Liver (tissue), 9 donors: ENCODE results near the gene PPP3CB. TPM values are rescaled to one million over a fixed set of nuclear protein-coding genes. Genes with fewer than 3 reads are reported as not detected.

Experiments used
- DNase-seq: peaks from one replicate; pipeline ENCODE4 v3.0.0-alpha.2; 2017; ENCODE audit warnings: low spot score
- H3K27ac ChIP-seq, 2 donors: one replicate each; pipeline ENCODE4 v1.7.0; 2013; ENCODE audit warnings: inconsistent platforms in 2 of 2, low read length in 2 of 2, control low read depth in 1 of 2, low read depth in 1 of 2, mild to moderate bottlenecking in 1 of 2
- H3K27me3 ChIP-seq, 4 donors: one replicate each; pipeline versions ENCODE4 v1.6.1 to v1.7.0; 2013; ENCODE audit warnings: low read length in 3 of 4, inconsistent platforms in 1 of 4, mild to moderate bottlenecking in 1 of 4, moderate library complexity in 1 of 4; ENCODE audit not compliant: control insufficient read depth in 4 of 4, insufficient read depth in 4 of 4
- H3K36me3 ChIP-seq, 4 donors: one replicate each; pipeline versions ENCODE4 v1.6.1 to v1.7.0; 2013; ENCODE audit warnings: low read length in 3 of 4, mild to moderate bottlenecking in 3 of 4, low read depth in 1 of 4, moderate library complexity in 1 of 4; ENCODE audit not compliant: control insufficient read depth in 4 of 4, insufficient read depth in 3 of 4
- H3K4me1 ChIP-seq, 4 donors: one replicate each; pipeline versions ENCODE4 v1.6.1 to v1.7.0; 2013; ENCODE audit warnings: low read length in 3 of 4, mild to moderate bottlenecking in 3 of 4, moderate library complexity in 1 of 4; ENCODE audit not compliant: control insufficient read depth in 4 of 4, insufficient read depth in 4 of 4
- H3K4me3 ChIP-seq, 3 donors: one replicate each; pipeline versions ENCODE4 v1.6.1 to v1.7.0; 2013; ENCODE audit warnings: low read length in 3 of 3, control low read depth in 1 of 3, low read depth in 1 of 3, mild to moderate bottlenecking in 1 of 3
- H3K9ac ChIP-seq, 2 donors: one replicate each; pipeline ENCODE4 v1.7.0; 2013; ENCODE audit warnings: low read length in 2 of 2, mild to moderate bottlenecking in 2 of 2, moderate library complexity in 2 of 2, control low read depth in 1 of 2, low read depth in 1 of 2
- H3K9me3 ChIP-seq, 4 donors: one replicate each; pipeline versions ENCODE4 v1.6.1 to v1.7.0; 2013; ENCODE audit warnings: low read length in 3 of 4; ENCODE audit not compliant: control insufficient read depth in 4 of 4
- ATF3 ChIP-seq: IDR thresholded peaks from 2 replicates; pipeline ENCODE4 v1.6.1; 2016; ENCODE audit warnings: antibody characterized with exemption
- CTCF ChIP-seq: fragments of 150-350 bp; IDR thresholded peaks from 2 replicates; pipeline ENCODE4 v1.5.1; 2017; ENCODE audit warnings: improper control_type of control experiment, low read depth, low read length; ENCODE audit not compliant: missing input control
- EGR1 ChIP-seq, 2 donors: IDR thresholded peaks; 2 replicates each; pipeline ENCODE4 v1.6.1; 2016 to 2018; ENCODE audit warnings: antibody characterized with exemption in 2 of 2, low read depth in 2 of 2
- FOXA1 ChIP-seq: IDR thresholded peaks from 2 replicates; pipeline ENCODE4 v1.6.1; 2016; ENCODE audit warnings: antibody characterized with exemption
- HNF4A ChIP-seq, 2 donors: conservative IDR thresholded peaks; 2 replicates each; pipeline ENCODE4 v1.6.1; 2016; ENCODE audit warnings: antibody characterized with exemption in 2 of 2, mild to moderate bottlenecking in 2 of 2
- HNF4G ChIP-seq: IDR thresholded peaks from 2 replicates; pipeline ENCODE4 v1.6.1; 2016; ENCODE audit warnings: antibody characterized with exemption
- JUND ChIP-seq, 2 donors: IDR thresholded peaks; 2 replicates each; pipeline ENCODE4 v1.6.1; 2016; ENCODE audit warnings: antibody characterized with exemption in 2 of 2
- MAX ChIP-seq: IDR thresholded peaks from 2 replicates; pipeline ENCODE4 v1.6.1; 2016; ENCODE audit warnings: antibody characterized with exemption
- NR2F2 ChIP-seq: IDR thresholded peaks from 2 replicates; pipeline ENCODE4 v1.6.1; 2016; ENCODE audit warnings: antibody characterized with exemption
- RAD21 ChIP-seq, 2 donors: IDR thresholded peaks; 2 replicates each; pipeline ENCODE4 v1.6.1; 2016; ENCODE audit warnings: antibody characterized with exemption in 2 of 2, mild to moderate bottlenecking in 2 of 2
- RXRA ChIP-seq, 2 donors: IDR thresholded peaks; 2 replicates each; pipeline ENCODE4 v1.6.1; 2017 to 2018; ENCODE audit warnings: antibody characterized with exemption in 2 of 2, mild to moderate bottlenecking in 1 of 2
- SP1 ChIP-seq: IDR thresholded peaks from 2 replicates; pipeline ENCODE4 v1.6.1; 2018; ENCODE audit warnings: antibody characterized with exemption, mild to moderate bottlenecking
- TAF1 ChIP-seq: conservative IDR thresholded peaks from 2 replicates; pipeline ENCODE4 v1.6.1; 2016; ENCODE audit warnings: antibody characterized with exemption, mild to moderate bottlenecking
- YY1 ChIP-seq: IDR thresholded peaks from 2 replicates; pipeline ENCODE4 v1.6.1; 2016; ENCODE audit warnings: antibody characterized with exemption, mild to moderate bottlenecking
- WGBS: extraction: QIAGEN DNeasy Blood & Tissue Kit; methylation state at CpG from one replicate; pipeline ENCODE4 v1.1.7; 2013; 5-methylcytosine and 5-hydroxymethylcytosine counted together
- polyA plus RNA-seq, 2 donors: library from polyadenylated mRNA; stranded (reverse) in 1 of 2; unstranded in 1 of 2; fragments of 200-250 nt in 1 of 2; fragments of >200 nt in 1 of 2; fragmentation: Nextera tagmentation in 1 of 2; extraction: Ambion mirVana in 1 of 2; gene quantifications; one replicate each; pipeline versions ENCODE4 v1.2.1 to v1.2.3, GENCODE V29; 2013 to 2015
- total RNA-seq, 2 donors: library from RNA; depleted of rRNA; stranded (reverse); fragments of >200 nt; gene quantifications; one replicate each; pipeline ENCODE4 v1.2.3, GENCODE V29; 2014
- TF ChIP-seq, protein P1 (sequence below): IDR thresholded peaks from 2 replicates; pipeline ENCODE4 v1.6.1; 2016; ENCODE audit warnings: antibody characterized with exemption
- TF ChIP-seq, protein P2 (sequence below): IDR thresholded peaks from 2 replicates; pipeline ENCODE4 v1.6.1; 2016; ENCODE audit warnings: antibody characterized with exemption, mild to moderate bottlenecking
- donor health status: healthy.
- donor health status: healthy.
- donor health status: healthy.
- donor health status: healthy.
- donor health status: healthy.

PPP3CB gene
- total and polyA plus RNA-seq, 4 donors = 5.7 to 22.4 (median 11.4) TPM

DNA sequence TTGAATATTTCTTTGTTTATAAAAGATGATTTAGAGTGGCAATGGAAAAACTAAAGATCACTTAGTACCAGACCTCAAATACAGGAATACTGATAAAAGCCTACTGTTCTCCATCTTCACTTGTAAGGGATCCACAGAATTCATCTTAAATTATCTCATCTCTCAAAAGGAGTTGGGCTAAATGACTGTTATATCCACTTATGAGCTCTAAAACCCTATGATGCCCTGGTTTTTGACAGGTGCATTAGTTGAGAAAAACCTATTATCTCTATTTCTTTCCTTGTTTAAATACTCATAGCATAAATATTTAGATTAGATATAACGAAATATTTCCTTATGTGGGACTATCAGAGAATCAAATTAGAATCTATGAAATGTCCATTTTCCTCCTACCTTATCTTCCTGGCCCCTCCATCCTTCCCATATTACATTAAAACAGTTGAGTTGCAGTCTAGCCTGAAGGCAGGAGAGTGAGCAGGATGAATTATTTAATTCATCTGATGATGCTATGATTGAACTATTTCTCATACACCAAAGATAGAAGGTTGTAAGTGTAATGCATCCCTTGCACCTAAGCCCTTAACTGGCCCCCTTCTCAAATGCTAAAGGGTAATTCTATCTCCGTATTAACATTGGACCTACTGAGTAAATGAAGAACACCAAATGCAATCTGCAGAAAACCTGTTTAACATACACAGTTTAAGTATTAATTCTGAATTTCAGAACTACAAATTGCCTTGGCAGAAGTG is 29.7 kb downstream of the PPP3CB start:
- DNase-seq = no peak
- Histone ChIP-seq H3K27me3 (no peaks in the 10 kb centered on the region), H3K4me3 (no peak overlapping the region), H3K27ac (no peak overlapping the region), H3K9me3 (no peaks in the 10 kb centered on the region), H3K36me3 (peaks cover 0 to 30% (median 21%) of the 10 kb centered on the region in 4 donors), H3K4me1 (peaks cover 0 to 2% (median 0%) of the 10 kb centered on the region in 4 donors), H3K9ac (no peak overlapping the region)
- 90% methylated on average over 2 of the region's 2 CpGs for WGBS
- TF ChIP-seq FOXA1 = no peak
- TF ChIP-seq RAD21 (IDR thresholded peaks at IDR 0.05) = no peak
- no peak for TF ChIP-seq HNF4G
- no peak for TF ChIP-seq NR2F2
- no peak for TF ChIP-seq MAX
- TF ChIP-seq, protein P1, sequence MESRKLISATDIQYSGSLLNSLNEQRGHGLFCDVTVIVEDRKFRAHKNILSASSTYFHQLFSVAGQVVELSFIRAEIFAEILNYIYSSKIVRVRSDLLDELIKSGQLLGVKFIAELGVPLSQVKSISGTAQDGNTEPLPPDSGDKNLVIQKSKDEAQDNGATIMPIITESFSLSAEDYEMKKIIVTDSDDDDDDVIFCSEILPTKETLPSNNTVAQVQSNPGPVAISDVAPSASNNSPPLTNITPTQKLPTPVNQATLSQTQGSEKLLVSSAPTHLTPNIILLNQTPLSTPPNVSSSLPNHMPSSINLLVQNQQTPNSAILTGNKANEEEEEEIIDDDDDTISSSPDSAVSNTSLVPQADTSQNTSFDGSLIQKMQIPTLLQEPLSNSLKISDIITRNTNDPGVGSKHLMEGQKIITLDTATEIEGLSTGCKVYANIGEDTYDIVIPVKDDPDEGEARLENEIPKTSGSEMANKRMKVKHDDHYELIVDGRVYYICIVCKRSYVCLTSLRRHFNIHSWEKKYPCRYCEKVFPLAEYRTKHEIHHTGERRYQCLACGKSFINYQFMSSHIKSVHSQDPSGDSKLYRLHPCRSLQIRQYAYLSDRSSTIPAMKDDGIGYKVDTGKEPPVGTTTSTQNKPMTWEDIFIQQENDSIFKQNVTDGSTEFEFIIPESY = no peak

DNA sequence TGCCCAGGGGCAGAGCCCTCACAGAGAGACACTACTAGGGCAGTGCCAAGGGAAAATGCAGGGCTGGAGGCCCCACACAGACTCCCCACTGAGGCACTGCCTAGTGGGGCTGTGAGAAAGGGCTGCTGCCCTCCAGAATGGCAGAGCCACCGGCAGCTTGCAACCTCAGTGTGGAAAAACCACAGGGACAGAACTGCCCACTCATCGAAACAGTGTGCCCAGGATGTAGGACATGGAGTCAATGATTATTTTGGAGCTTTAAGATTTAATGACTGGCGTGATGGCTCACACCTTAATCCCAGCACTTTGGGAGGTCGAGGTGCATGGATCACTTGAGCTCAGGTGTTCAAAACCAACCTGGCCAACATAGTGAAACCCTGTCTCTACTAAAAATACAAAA is 34.9 kb downstream of the PPP3CB start:
- H3K36me3 ChIP-seq = peaks cover 0 to 6% (median 4%) of the 10 kb centered on the region in 4 donors
- 97% methylated on average over 4 of the region's 4 CpGs for WGBS
- TF ChIP-seq HNF4A (conservative IDR thresholded peaks at IDR 0.05) = no peak
- no peak for TF ChIP-seq YY1
- TF ChIP-seq ATF3 = no peak
- no peak for TF ChIP-seq RXRA (IDR thresholded peaks at IDR 0.05)
- TF ChIP-seq EGR1 (IDR thresholded peaks at IDR 0.05; ENCODE audit: low read depth in 2 of 2) = no peak
- TF ChIP-seq HNF4G = no peak
- no peak for TF ChIP-seq TAF1
- TF ChIP-seq, protein P2, sequence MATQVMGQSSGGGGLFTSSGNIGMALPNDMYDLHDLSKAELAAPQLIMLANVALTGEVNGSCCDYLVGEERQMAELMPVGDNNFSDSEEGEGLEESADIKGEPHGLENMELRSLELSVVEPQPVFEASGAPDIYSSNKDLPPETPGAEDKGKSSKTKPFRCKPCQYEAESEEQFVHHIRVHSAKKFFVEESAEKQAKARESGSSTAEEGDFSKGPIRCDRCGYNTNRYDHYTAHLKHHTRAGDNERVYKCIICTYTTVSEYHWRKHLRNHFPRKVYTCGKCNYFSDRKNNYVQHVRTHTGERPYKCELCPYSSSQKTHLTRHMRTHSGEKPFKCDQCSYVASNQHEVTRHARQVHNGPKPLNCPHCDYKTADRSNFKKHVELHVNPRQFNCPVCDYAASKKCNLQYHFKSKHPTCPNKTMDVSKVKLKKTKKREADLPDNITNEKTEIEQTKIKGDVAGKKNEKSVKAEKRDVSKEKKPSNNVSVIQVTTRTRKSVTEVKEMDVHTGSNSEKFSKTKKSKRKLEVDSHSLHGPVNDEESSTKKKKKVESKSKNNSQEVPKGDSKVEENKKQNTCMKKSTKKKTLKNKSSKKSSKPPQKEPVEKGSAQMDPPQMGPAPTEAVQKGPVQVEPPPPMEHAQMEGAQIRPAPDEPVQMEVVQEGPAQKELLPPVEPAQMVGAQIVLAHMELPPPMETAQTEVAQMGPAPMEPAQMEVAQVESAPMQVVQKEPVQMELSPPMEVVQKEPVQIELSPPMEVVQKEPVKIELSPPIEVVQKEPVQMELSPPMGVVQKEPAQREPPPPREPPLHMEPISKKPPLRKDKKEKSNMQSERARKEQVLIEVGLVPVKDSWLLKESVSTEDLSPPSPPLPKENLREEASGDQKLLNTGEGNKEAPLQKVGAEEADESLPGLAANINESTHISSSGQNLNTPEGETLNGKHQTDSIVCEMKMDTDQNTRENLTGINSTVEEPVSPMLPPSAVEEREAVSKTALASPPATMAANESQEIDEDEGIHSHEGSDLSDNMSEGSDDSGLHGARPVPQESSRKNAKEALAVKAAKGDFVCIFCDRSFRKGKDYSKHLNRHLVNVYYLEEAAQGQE = no peak
- TF ChIP-seq, protein P1 = no peak
- no peak for TF ChIP-seq CTCF
- TF ChIP-seq FOXA1 = no peak
- TF ChIP-seq SP1 = no peak
- no peak for TF ChIP-seq MAX
- TF ChIP-seq RAD21 (IDR thresholded peaks at IDR 0.05) = no peak
- no peak for TF ChIP-seq JUND (IDR thresholded peaks at IDR 0.05)

More for the DNA sequence above, 34.9 kb downstream of the PPP3CB start:
- peaks cover 0 to 2% (median 0%) of the 10 kb centered on the region in 4 donors for H3K4me1 ChIP-seq
- no peaks in the 10 kb centered on the region for H3K27me3 ChIP-seq
- no peak overlapping the region for H3K9ac ChIP-seq
- DNase-seq = no peak
- H3K9me3 ChIP-seq = no peaks in the 10 kb centered on the region
- H3K27ac ChIP-seq = no peak overlapping the region
- H3K4me3 ChIP-seq = no peak overlapping the region
